GM23248 (cell line): ENCODE measurements around the gene SPACA7. TPM values are rescaled to one million over a fixed set of nuclear protein-coding genes. Genes with fewer than 3 reads are reported as not detected.

Source experiments
- DNase-seq: peaks from one replicate; pipeline ENCODE4 v3.0.0-alpha.2; 2015
- H2AFZ ChIP-seq: fragments of 200-600 bp; sonication (generic); 2 replicates; pipeline ENCODE4 v1.6.1; 2016; ENCODE audit warnings: antibody characterized with exemption
- H3F3A ChIP-seq: fragments of 200-600 bp; sonication (generic); 2 replicates; pipeline ENCODE4 v1.6.1; 2016; ENCODE audit warnings: mild to moderate bottlenecking, antibody characterized with exemption, mixed run types; ENCODE audit not compliant: insufficient read depth
- H3K27ac ChIP-seq: fragments of 200-600 bp; sonication (generic); 2 replicates; pipeline ENCODE4 v1.5.1; 2016; ENCODE audit warnings: mild to moderate bottlenecking
- H3K27me3 ChIP-seq: fragments of 200-600 bp; sonication (generic); replicated peaks from 2 replicates; pipeline ENCODE4 v1.6.1; 2016; ENCODE audit warnings: mild to moderate bottlenecking; ENCODE audit not compliant: insufficient read depth
- H3K36me3 ChIP-seq: fragments of 200-600 bp; sonication (generic); 2 replicates; pipeline ENCODE4 v1.6.1; 2016; ENCODE audit warnings: low read depth, mild to moderate bottlenecking
- H3K4me1 ChIP-seq: fragments of 200-600 bp; sonication (generic); 2 replicates; pipeline ENCODE4 v1.6.1; 2016; ENCODE audit warnings: mild to moderate bottlenecking; ENCODE audit not compliant: insufficient read depth
- H3K4me2 ChIP-seq: fragments of 200-600 bp; sonication (generic); one replicate; pipeline ENCODE4 v1.6.1; 2016; ENCODE audit warnings: mild to moderate bottlenecking; ENCODE audit not compliant: unreplicated experiment
- H3K4me3 ChIP-seq: fragments of 200-600 bp; sonication (generic); 2 replicates; pipeline ENCODE4 v1.5.1; 2016; ENCODE audit warnings: mild to moderate bottlenecking
- H3K79me2 ChIP-seq: fragments of 200-600 bp; sonication (generic); 2 replicates; pipeline ENCODE4 v1.6.1; 2016; ENCODE audit warnings: mild to moderate bottlenecking; ENCODE audit not compliant: insufficient read depth
- H3K9ac ChIP-seq: fragments of 200-600 bp; sonication (generic); 2 replicates; pipeline ENCODE4 v1.6.1; 2016; ENCODE audit warnings: mild to moderate bottlenecking
- H3K9me2 ChIP-seq: fragments of 200-600 bp; sonication (generic); 2 replicates; pipeline ENCODE4 v1.6.1; 2016; ENCODE audit warnings: mixed run types, mild to moderate bottlenecking, moderate library complexity; ENCODE audit not compliant: insufficient read depth
- H3K9me3 ChIP-seq: fragments of 200-600 bp; sonication (generic); one replicate; pipeline ENCODE4 v1.6.1; 2017; ENCODE audit warnings: low read depth
- H4K20me1 ChIP-seq: fragments of 200-600 bp; sonication (generic); 2 replicates; pipeline ENCODE4 v1.6.0; 2016; ENCODE audit not compliant: insufficient read depth
- EZH2 ChIP-seq: fragments of 200-600 bp; sonication (generic); IDR thresholded peaks from 2 replicates; pipeline ENCODE4 v1.6.1; 2018; ENCODE audit warnings: antibody characterized with exemption, mild to moderate bottlenecking; ENCODE audit not compliant: insufficient read depth, poor library complexity, severe bottlenecking
- EZH2phosphoT487 ChIP-seq: fragments of 200-600 bp; sonication (generic); IDR thresholded peaks from 2 replicates; pipeline ENCODE4 v1.6.1; 2018; ENCODE audit warnings: antibody characterized with exemption, moderate library complexity, mild to moderate bottlenecking, low read depth; ENCODE audit not compliant: insufficient read depth
- WGBS, 2 experiments: methylation state at CpG; one replicate each; pipeline ENCODE4 v1.1.6; 2015 to 2017; ENCODE audit warnings: low lambda C conversion rate in 2 of 2, low coverage in 1 of 2; ENCODE audit errors: missing lambda C conversion rate in 2 of 2; 5-methylcytosine and 5-hydroxymethylcytosine counted together
- in situ Hi-C: fragments of 300-500 bp; cut with MboI; formaldehyde crosslinking; loops from 2 replicates; pipeline ENCODE4 v1.15.0; 2020
- polyA plus RNA-seq: library from polyadenylated mRNA; unstranded; fragments of >200 nt; fragmentation: Nextera tagmentation; extraction: Ambion mirVana; gene quantifications from 2 replicates; pipeline ENCODE4 v1.2.1, GENCODE V29; 2016
- total RNA-seq: library from RNA; depleted of rRNA; stranded (reverse); fragments of >200 nt; shearing (Covaris generic); gene quantifications from 2 replicates; pipeline ENCODE4 v1.2.3, GENCODE V29; 2014

SPACA7 gene
- total and polyA plus RNA-seq, 2 experiments from 2014 or later: not detected

DNA sequence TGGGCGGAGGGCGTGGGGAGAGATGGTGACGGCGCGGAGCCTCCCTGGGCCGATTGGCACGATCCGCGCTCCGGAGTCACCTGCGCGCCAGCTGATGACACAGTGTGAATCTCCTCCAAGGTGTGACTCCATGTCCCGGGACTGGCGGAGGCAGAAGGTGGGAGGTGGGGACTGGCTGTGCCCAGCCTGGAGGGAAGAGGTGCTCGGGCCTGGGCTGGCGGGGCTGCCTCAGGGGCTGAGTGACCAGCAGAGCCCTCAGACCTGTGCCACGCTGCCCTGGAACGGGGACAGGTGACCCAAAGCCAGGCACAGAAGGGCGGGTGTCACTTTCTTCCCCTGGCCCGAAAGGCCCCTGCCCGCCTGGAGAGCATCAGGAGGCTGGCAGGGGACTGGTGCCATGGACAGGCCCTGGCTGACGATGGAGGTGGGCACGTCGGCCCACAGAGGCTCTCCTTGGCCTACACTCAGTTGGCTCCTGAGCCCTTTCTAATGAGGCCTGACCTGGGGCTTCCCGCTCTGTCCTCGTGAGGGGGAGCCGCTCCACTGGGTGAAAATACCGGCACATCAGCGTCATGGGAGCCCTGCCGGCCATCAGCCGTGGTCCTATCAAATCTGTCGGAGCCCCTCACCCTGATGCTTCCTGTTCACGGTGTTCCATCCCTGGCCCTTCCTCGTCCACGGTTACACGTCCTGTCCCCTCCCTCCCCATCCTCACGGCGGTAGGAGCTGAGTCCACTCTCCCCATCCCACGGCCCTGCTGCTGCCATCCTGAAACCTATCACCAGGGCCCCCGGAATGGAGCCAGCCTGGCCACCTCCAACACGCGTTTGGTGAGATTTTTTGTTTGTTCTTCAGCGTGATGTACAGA, 75.6 kb downstream of the SPACA7 start:
- Histone ChIP-seq H3K4me1 (no peaks in the 10 kb centered on the region), H3K27ac (no peak overlapping the region), H3K9me3 (no peaks in the 10 kb centered on the region), H4K20me1 (no peaks in the 10 kb centered on the region), H3K4me2 (no peak overlapping the region), H3F3A (no peaks in the 10 kb centered on the region), H3K4me3 (no peak overlapping the region), H3K27me3 (0 out of 2 replicates have a peak, but pooled peaks cover 6% of the 10 kb centered on the region), H3K79me2 (no peaks in the 10 kb centered on the region), H2AFZ (no peak overlapping the region), H3K36me3 (no peaks in the 10 kb centered on the region), H3K9me2 (no peaks in the 10 kb centered on the region), H3K9ac (no peak overlapping the region)
- WGBS, 2 experiments: 65 to 72% methylated on average over 27 to 43 of the region's 43 CpGs
- in situ Hi-C loops: no loop called here
- TF ChIP-seq EZH2: no peak
- no peak for TF ChIP-seq EZH2phosphoT487
- no peak for DNase-seq

DNA sequence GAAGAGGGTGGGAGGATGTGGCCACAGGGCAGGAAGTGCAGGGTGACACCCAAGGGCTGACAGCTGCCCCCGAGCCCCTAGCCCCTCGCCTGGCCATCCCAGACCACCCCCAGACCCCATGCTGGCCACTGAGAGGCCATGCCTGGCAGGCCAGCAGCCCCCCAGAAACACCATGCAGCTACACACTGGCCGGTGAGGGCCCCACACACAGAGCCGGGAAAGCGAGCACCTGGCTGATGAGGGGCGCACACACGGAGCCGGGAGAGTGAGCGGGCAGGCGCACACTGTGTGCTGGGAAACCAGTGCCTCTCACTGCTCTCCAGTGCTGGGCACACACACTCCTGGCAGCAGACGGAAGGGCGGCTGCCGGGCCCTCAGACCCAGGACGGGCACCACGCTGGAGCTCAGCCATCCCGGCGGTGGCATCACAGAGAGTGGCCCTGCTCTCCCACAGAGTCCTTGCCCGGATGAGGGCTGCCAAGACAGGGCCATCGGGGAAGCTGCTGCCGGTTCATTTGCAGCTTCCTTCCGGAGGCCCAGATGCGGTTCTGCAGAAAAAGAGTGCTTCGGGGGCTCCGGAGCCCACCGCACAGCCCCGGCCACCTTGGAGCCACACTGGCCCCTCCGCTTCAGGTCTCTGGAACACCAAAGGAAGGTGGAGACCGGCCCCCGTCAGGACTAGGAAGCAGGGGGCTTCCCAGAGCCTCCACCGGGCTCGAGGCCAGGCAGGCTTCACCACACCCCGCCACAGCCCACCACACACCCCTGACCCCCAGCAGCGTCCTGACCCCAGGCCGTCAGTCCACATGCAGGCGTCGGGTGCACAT, 76.4 kb downstream of the SPACA7 start:
- Histone ChIP-seq H3K4me2 (no peak overlapping the region), H3K36me3 (no peaks in the 10 kb centered on the region), H3K79me2 (no peaks in the 10 kb centered on the region), H3K27me3 (0 out of 2 replicates have a peak, but pooled peaks cover 6% of the 10 kb centered on the region), H3F3A (no peaks in the 10 kb centered on the region), H3K4me3 (no peak overlapping the region), H3K9ac (no peak overlapping the region), H2AFZ (no peak overlapping the region), H4K20me1 (no peaks in the 10 kb centered on the region), H3K27ac (no peak overlapping the region), H3K9me2 (no peaks in the 10 kb centered on the region), H3K9me3 (no peaks in the 10 kb centered on the region), H3K4me1 (no peaks in the 10 kb centered on the region)
- in situ Hi-C loops: no loop called here
- 65 to 66% methylated on average over 27 to 30 of the region's 36 CpGs for WGBS, 2 experiments
- no peak for DNase-seq
- TF ChIP-seq EZH2phosphoT487 (no peak), EZH2 (no peak)

DNA sequence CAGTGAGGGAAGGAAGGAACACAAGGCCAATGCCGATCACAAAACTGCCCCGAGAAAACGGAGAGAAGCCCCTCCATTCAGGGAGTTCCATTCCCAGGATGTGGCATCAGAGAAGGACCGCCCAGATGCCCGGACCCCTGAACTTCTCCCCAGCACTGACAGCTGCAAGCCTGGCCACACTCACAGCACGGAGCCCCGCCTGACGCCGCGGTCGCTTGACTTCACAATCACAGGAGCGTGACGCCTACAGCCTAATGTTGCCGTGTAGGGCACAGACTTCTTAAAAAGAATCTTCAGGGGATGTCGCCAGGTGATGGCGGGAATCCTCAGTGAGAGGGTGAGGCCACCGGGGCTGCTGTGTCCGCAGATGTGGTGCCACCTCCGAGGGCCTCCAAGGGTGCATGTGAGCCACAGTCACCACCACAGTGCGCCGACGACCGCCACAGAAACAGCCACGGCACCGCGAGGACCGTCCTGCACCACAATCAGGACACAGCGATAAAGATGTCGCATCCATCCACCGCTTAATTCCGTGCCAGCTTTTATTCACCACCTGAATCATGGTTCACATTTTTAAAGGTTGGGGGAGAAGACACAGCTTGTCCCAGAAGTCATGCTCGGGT, 77.2 kb downstream of the SPACA7 start:
- Histone ChIP-seq H3K9me2 (no peaks in the 10 kb centered on the region), H3K4me1 (no peaks in the 10 kb centered on the region), H3K36me3 (no peaks in the 10 kb centered on the region), H3K27me3 (0 out of 2 replicates have a peak, but pooled peaks cover 6% of the 10 kb centered on the region), H3K9me3 (no peaks in the 10 kb centered on the region), H3K79me2 (no peaks in the 10 kb centered on the region), H2AFZ (no peak overlapping the region), H3K27ac (no peak overlapping the region), H3K9ac (no peak overlapping the region), H3F3A (no peaks in the 10 kb centered on the region), H3K4me3 (no peak overlapping the region), H3K4me2 (no peak overlapping the region), H4K20me1 (no peaks in the 10 kb centered on the region)
- TF ChIP-seq EZH2phosphoT487 (no peak), EZH2 (no peak)
- 81 to 85% methylated on average over 32 of the region's 32 CpGs for WGBS, 2 experiments
- DNase-seq: no peak
- in situ Hi-C loops: no loop called here

DNA sequence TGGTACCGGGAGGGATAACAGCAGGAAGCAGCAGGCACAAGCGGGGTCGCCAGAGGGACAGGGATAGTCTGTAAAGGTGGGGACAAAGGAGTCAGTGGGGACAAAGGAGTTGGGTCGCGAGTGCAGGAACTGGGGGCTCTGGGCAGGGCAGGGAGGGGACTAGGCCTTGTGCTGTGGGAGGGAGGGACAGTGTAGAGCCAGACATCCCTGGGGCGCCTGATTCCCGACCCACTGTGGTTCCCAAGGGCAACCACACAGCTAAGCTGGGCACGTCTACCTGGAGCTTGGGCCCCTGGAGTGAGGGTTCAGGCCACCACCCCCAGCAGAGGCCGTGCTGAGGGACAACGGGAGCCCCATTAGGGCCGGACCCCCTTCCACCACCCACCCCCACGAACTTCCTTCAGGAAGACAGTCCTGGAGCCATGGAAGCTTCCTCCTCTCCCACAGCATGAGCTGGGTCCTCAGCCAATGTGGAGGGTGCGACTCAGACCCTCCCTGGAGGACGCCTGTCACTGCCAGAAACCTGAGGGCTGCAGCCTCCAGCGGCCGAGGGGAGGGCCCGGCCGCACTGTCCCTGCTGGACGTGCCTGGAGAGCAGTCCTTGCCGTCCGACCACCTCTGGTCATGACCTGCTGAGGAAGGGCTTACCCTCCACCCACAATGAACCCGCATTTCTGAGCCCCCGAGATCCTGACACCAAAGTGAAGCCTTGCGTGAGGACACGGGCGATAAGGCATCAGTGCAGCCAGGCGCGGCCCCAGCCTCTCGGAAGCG, 77.9 kb downstream of the SPACA7 start:
- in situ Hi-C loops: no loop called here
- H3K9me2 ChIP-seq: no peaks in the 10 kb centered on the region
- H4K20me1 ChIP-seq: no peaks in the 10 kb centered on the region
- H3K36me3 ChIP-seq: no peaks in the 10 kb centered on the region
- no peak overlapping the region for H3K27ac ChIP-seq
- TF ChIP-seq EZH2phosphoT487 (no peak), EZH2 (no peak)
- no peak overlapping the region for H3K4me3 ChIP-seq
- no peaks in the 10 kb centered on the region for H3K4me1 ChIP-seq
- DNase-seq: no peak
- WGBS, 2 experiments: 68 to 75% methylated on average over 22 to 29 of the region's 30 CpGs
- no peaks in the 10 kb centered on the region for H3F3A ChIP-seq
- no peak overlapping the region for H3K9ac ChIP-seq
- 0 out of 2 replicates have a peak, but pooled peaks cover 4% of the 10 kb centered on the region for H3K27me3 ChIP-seq
- H3K79me2 ChIP-seq: no peaks in the 10 kb centered on the region
- no peak overlapping the region for H2AFZ ChIP-seq
- no peaks in the 10 kb centered on the region for H3K9me3 ChIP-seq
- H3K4me2 ChIP-seq: no peak overlapping the region
